Ishikawa (cell line): Measurements from ENCODE around the gene NDUFAF4.

Experiments used
- CEBPB ChIP-seq: IDR thresholded peaks from 2 replicates; pipeline ENCODE4 v1.6.1; 2012
- CREB1 ChIP-seq: IDR thresholded peaks from 2 replicates; pipeline ENCODE4 v1.6.1; 2012; ENCODE audit warnings: low read depth
- EGR1 ChIP-seq: IDR thresholded peaks from 2 replicates; pipeline ENCODE4 v1.6.1; 2012
- EP300 ChIP-seq: IDR thresholded peaks from 2 replicates; pipeline ENCODE4 v1.6.1; 2012; ENCODE audit warnings: borderline replicate concordance
- MAX ChIP-seq: IDR thresholded peaks from 2 replicates; pipeline ENCODE4 v1.6.1; 2012
- RAD21 ChIP-seq: IDR thresholded peaks from 2 replicates; pipeline ENCODE4 v1.6.1; 2012; ENCODE audit warnings: low read depth
- TAF1 ChIP-seq: IDR thresholded peaks from 2 replicates; pipeline ENCODE4 v1.6.1; 2012; ENCODE audit warnings: low read depth, mild to moderate bottlenecking
- YY1 ChIP-seq: IDR thresholded peaks from 2 replicates; pipeline ENCODE4 v1.6.1; 2012; ENCODE audit warnings: low read depth

DNA sequence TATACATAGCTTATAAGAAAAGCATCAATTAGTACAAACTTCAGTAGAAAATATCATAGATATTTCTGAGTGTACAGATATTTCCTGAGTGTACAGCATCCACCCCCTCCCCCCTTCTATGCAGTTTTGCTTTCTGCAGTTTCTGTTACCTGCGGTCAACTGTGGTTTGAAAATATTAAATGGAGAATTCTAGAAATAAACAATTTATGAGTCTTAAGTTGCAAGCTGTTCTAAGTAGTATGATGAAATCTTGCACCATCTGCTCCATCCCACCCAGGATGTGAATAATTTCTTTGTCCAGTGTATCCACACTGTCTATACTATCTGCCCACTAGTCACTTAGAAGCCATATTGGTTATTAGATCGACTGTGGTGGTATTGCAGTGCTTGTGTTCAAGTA lies 44.6 kb downstream of the NDUFAF4 start:
- TF ChIP-seq MAX (no peak), EP300 (no peak), CEBPB (no peak), YY1 (no peak), EGR1 (no peak), RAD21 (no peak), CREB1 (no peak), TAF1 (no peak)
